Neural progenitor cell (in vitro differentiated cells): ENCODE measurements around the gene SPHK1. TPM values are rescaled to one million over a fixed set of nuclear protein-coding genes. Genes with fewer than 3 reads are reported as not detected.

ENCODE experiments used
- DNase-seq: peaks from one replicate; pipeline ENCODE4 v3.0.0-alpha.2; 2016; ENCODE audit warnings: low spot score
- H2AFZ ChIP-seq: fragments of 200-600 bp; sonication (generic); replicated peaks from 2 replicates; pipeline ENCODE4 v1.6.1; 2016; ENCODE audit warnings: antibody characterized with exemption
- H3F3A ChIP-seq: fragments of 200-600 bp; sonication (generic); 2 replicates; pipeline ENCODE4 v1.6.1; 2016; ENCODE audit warnings: antibody characterized with exemption, low read depth
- H3K27ac ChIP-seq: fragments of 200-600 bp; sonication (generic); 2 replicates; pipeline ENCODE4 v1.5.1; 2016; ENCODE audit warnings: mild to moderate bottlenecking
- H3K27me3 ChIP-seq: fragments of 200-600 bp; sonication (generic); 2 replicates; pipeline ENCODE4 v1.6.1; 2016; ENCODE audit warnings: mild to moderate bottlenecking, moderate library complexity
- H3K36me3 ChIP-seq: fragments of 200-600 bp; sonication (generic); 2 replicates; pipeline ENCODE4 v1.5.1; 2016
- H3K4me1 ChIP-seq: fragments of 200-600 bp; sonication (generic); 2 replicates; pipeline ENCODE4 v1.6.1; 2016; ENCODE audit warnings: mixed run types
- H3K4me2 ChIP-seq: fragments of 200-600 bp; sonication (generic); 2 replicates; pipeline ENCODE4 v1.6.1; 2016
- H3K4me3 ChIP-seq: fragments of 200-600 bp; sonication (generic); 2 replicates; pipeline ENCODE4 v1.5.1; 2016
- H3K79me2 ChIP-seq: fragments of 200-600 bp; sonication (generic); 2 replicates; pipeline ENCODE4 v1.6.1; 2016; ENCODE audit warnings: low read depth
- H3K9ac ChIP-seq: fragments of 200-600 bp; sonication (generic); 2 replicates; pipeline ENCODE4 v1.6.1; 2016
- H3K9me3 ChIP-seq: fragments of 200-600 bp; sonication (generic); 2 replicates; pipeline ENCODE4 v1.5.1; 2016; ENCODE audit warnings: low read depth
- H4K20me1 ChIP-seq: fragments of 200-600 bp; sonication (generic); 2 replicates; pipeline ENCODE4 v1.6.1; 2016; ENCODE audit warnings: low read depth
- H3K27ac Mint-ChIP-seq: 3 replicates; pipeline ENCODE4 v1.8.0; 2021; ENCODE audit warnings: mixed read lengths
- H3K27me3 Mint-ChIP-seq: 2 replicates; pipeline ENCODE4 v1.8.0; 2022; ENCODE audit warnings: low read depth, mild to moderate bottlenecking, inconsistent platforms, moderate library complexity, mixed read lengths; ENCODE audit not compliant: insufficient read depth
- H3K36me3 Mint-ChIP-seq: 3 replicates; pipeline ENCODE4 v1.8.0; 2021; ENCODE audit warnings: mixed read lengths
- H3K4me1 Mint-ChIP-seq: 3 replicates; pipeline ENCODE4 v1.8.0; 2021; ENCODE audit warnings: mixed read lengths
- H3K4me3 Mint-ChIP-seq: 3 replicates; pipeline ENCODE4 v1.8.0; 2021; ENCODE audit warnings: mild to moderate bottlenecking, moderate library complexity, mixed read lengths
- H3K9me3 Mint-ChIP-seq: 3 replicates; pipeline ENCODE4 v1.8.0; 2020; ENCODE audit warnings: mixed read lengths
- CTCF ChIP-seq: fragments of 200-600 bp; sonication (generic); IDR thresholded peaks from 2 replicates; pipeline ENCODE4 v1.5.1; 2017; ENCODE audit warnings: antibody characterized with exemption, mild to moderate bottlenecking
- EZH2 ChIP-seq: fragments of 200-600 bp; sonication (generic); IDR thresholded peaks from 2 replicates; pipeline ENCODE4 v1.6.1; 2017; ENCODE audit warnings: antibody characterized with exemption, mild to moderate bottlenecking, moderate library complexity
- EZH2phosphoT487 ChIP-seq: fragments of 200-600 bp; sonication (generic); IDR thresholded peaks from 2 replicates; pipeline ENCODE4 v1.6.1; 2017; ENCODE audit warnings: antibody characterized with exemption
- total RNA-seq: library from RNA; depleted of rRNA; stranded (reverse); fragments of >200 nt; gene quantifications from 2 replicates; pipeline ENCODE4 v1.2.3, GENCODE V29; 2015; ENCODE audit warnings: low replicate concordance

The SPHK1 gene
- total RNA-seq, 1 donor from 2014 or later = 1.3 TPM

DNA sequence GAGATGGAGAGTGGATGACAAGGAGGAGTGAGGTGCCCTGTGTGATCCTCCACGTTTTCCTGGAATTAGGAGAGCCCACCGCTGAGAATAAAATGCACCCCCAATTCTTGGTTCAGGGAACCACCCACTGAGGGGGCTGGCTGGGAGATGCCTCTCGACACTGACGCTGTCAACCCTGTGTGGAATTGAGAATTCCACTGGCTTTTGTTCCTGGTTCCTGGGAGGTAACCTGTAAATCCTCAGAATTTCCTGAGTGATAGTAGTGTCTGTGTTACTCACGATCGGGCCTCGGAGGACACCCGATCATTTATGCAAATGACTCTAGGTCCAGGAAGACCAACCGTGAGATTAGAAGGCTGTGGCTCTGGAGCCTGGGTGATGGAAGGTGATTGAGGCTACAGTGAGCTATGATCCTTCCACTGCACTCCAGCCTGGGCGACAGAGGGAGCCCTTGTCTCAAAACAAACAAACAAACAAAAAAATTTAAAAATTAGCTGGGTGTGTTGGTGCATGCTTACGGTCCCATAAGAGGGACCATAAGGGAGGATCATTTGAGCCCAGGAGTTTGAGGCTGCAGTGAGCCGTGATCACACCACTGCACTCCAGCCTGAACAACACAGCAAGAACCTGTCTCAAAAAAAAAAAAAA is 19.0 kb upstream of the SPHK1 start:
- Mint-ChIP-seq H3K9me3 (no peaks in the 10 kb centered on the region), H3K4me1 (peaks cover 41% of the 10 kb centered on the region), H3K36me3 (peaks cover 16% of the 10 kb centered on the region), H3K27me3 (peaks cover 2% of the 10 kb centered on the region), H3K4me3 (no peak overlapping the region), H3K27ac (peak overlapping the region; percentile 50)
- peak; percentile 30 for DNase-seq
- Histone ChIP-seq H3K9ac (no peak overlapping the region), H4K20me1 (no peaks in the 10 kb centered on the region), H3K36me3 (no peaks in the 10 kb centered on the region), H3K4me1 (peaks cover 7% of the 10 kb centered on the region), H3K27ac (no peak overlapping the region), H3K9me3 (no peaks in the 10 kb centered on the region), H2AFZ (peak overlapping the region; percentile 63), H3K79me2 (no peaks in the 10 kb centered on the region), H3K4me3 (no peak overlapping the region), H3F3A (peaks cover 2% of the 10 kb centered on the region), H3K27me3 (no peaks in the 10 kb centered on the region), H3K4me2 (peak overlapping the region; percentile 45)
- TF ChIP-seq EZH2 (no peak), EZH2phosphoT487 (no peak), CTCF (peak; percentile 55)

GRCh38 chr17:76366247-76366646 is 18.2 kb upstream of the SPHK1 start:
- no peak for DNase-seq
- Histone ChIP-seq H3K79me2 (no peaks in the 10 kb centered on the region), H3K27me3 (no peaks in the 10 kb centered on the region), H3K9ac (no peak overlapping the region), H3K4me2 (no peak overlapping the region), H3K9me3 (no peaks in the 10 kb centered on the region), H2AFZ (no peak overlapping the region), H4K20me1 (no peaks in the 10 kb centered on the region), H3K27ac (no peak overlapping the region), H3F3A (peaks cover 2% of the 10 kb centered on the region), H3K36me3 (no peaks in the 10 kb centered on the region), H3K4me3 (no peak overlapping the region), H3K4me1 (peaks cover 7% of the 10 kb centered on the region)
- no peaks in the 10 kb centered on the region for H3K9me3 Mint-ChIP-seq
- H3K36me3 Mint-ChIP-seq = peaks cover 16% of the 10 kb centered on the region
- H3K4me1 Mint-ChIP-seq = peaks cover 46% of the 10 kb centered on the region
- H3K27ac Mint-ChIP-seq = no peak overlapping the region
- no peak for TF ChIP-seq EZH2
- no peak for TF ChIP-seq EZH2phosphoT487
- no peak for TF ChIP-seq CTCF
- peaks cover 2% of the 10 kb centered on the region for H3K27me3 Mint-ChIP-seq
- no peak overlapping the region for H3K4me3 Mint-ChIP-seq

- no peaks in the 10 kb centered on the region for H3F3A ChIP-seq
- Mint-ChIP-seq H3K4me3 (no peak overlapping the region), H3K36me3 (peaks cover 17% of the 10 kb centered on the region), H3K4me1 (peaks cover 39% of the 10 kb centered on the region), H3K27me3 (peaks cover 2% of the 10 kb centered on the region), H3K9me3 (no peaks in the 10 kb centered on the region), H3K27ac (no peak overlapping the region)
- H3K79me2 ChIP-seq = no peaks in the 10 kb centered on the region
- H3K9me3 ChIP-seq = no peaks in the 10 kb centered on the region
- H3K4me2 ChIP-seq = no peak overlapping the region
- no peaks in the 10 kb centered on the region for H3K4me1 ChIP-seq
- no peak overlapping the region for H3K4me3 ChIP-seq
- H4K20me1 ChIP-seq = no peaks in the 10 kb centered on the region
- no peak overlapping the region for H3K9ac ChIP-seq
- no peaks in the 10 kb centered on the region for H3K36me3 ChIP-seq
- no peak overlapping the region for H2AFZ ChIP-seq
- H3K27me3 ChIP-seq = no peaks in the 10 kb centered on the region
- no peak for TF ChIP-seq EZH2phosphoT487
- TF ChIP-seq EZH2 = no peak
- no peak for TF ChIP-seq CTCF
- DNase-seq = no peak
- H3K27ac ChIP-seq = no peak overlapping the region
Measured at GRCh38 chr17:76367642-76368041, 16.8 kb upstream of the SPHK1 start.
